Ascending aorta (tissue), 2 donors: ENCODE results near the gene RPS14. TPM values are rescaled to one million over a fixed set of nuclear protein-coding genes. Genes with fewer than 3 reads are reported as not detected.

Experiments
- DNase-seq, 2 donors: peaks; one replicate each; pipeline ENCODE4 v3.0.0-alpha.2; 2019; ENCODE audit warnings: low spot score in 2 of 2
- H3K27ac ChIP-seq, 2 donors: fragments of 200-600 bp; sonication (generic); one replicate each; pipeline ENCODE4 v1.5.1; 2016 to 2017; ENCODE audit warnings: mild to moderate bottlenecking in 1 of 2
- H3K27me3 ChIP-seq: fragments of 200-600 bp; sonication (generic); one replicate; pipeline ENCODE4 v1.5.1; 2017
- H3K36me3 ChIP-seq, 2 donors: fragments of 200-600 bp; sonication (generic); one replicate each; pipeline ENCODE4 v1.5.1; 2016
- H3K4me1 ChIP-seq, 2 donors: fragments of 200-600 bp; sonication (generic); one replicate each; pipeline ENCODE4 v1.5.1; 2016 to 2017; ENCODE audit warnings: mild to moderate bottlenecking in 1 of 2
- H3K4me3 ChIP-seq, 2 donors: fragments of 200-600 bp; sonication (generic); one replicate each; pipeline ENCODE4 v1.5.1; 2016 to 2017; ENCODE audit warnings: mild to moderate bottlenecking in 1 of 2
- H3K9me3 ChIP-seq, 2 donors: fragments of 200-600 bp; sonication (generic); one replicate each; pipeline ENCODE4 v1.5.1; 2016
- CTCF ChIP-seq, 3 experiments: fragments of 200-600 bp in 2 of 3; fragments of 450-650 bp in 1 of 3; sonication (generic) in 2 of 3; IDR thresholded peaks; one replicate each; pipeline ENCODE4 v1.5.1; 2016 to 2019; ENCODE audit warnings: antibody characterized with exemption in 3 of 3, mild to moderate bottlenecking in 1 of 3, moderate library complexity in 1 of 3
- intact Hi-C: fragments of 100-400 bp; cut with DNase I; formaldehyde crosslinking; loops from one replicate; pipeline ENCODE4 v1.15.1; 2023
- total RNA-seq: library from RNA; depleted of rRNA; stranded (reverse); fragments of >200 nt; gene quantifications from one replicate; pipeline ENCODE4 v1.1.0, GENCODE V29; 2016

The RPS14 gene
- total RNA-seq, 1 donor from 2014 or later = 1,928 TPM

GRCh38 chr5:150404941-150405816 lies 44.4 kb downstream of the RPS14 start:
- no peak for TF ChIP-seq CTCF (IDR thresholded peaks at IDR 0.05)
- no peak overlapping the region for H3K4me3 ChIP-seq
- peaks cover 15 to 33% of the 10 kb centered on the region in 2 donors for H3K36me3 ChIP-seq
- no peak overlapping the region for H3K27ac ChIP-seq
- H3K27me3 ChIP-seq = no peaks in the 10 kb centered on the region
- peaks cover 2 to 4% of the 10 kb centered on the region in 2 donors for H3K4me1 ChIP-seq
- no peaks in the 10 kb centered on the region for H3K9me3 ChIP-seq
- no peak for DNase-seq
- intact Hi-C loops = no loop called here

GRCh38 chr5:150404535-150404934 lies 45.0 kb downstream of the RPS14 start:
- H3K27me3 ChIP-seq = no peaks in the 10 kb centered on the region
- H3K9me3 ChIP-seq = no peaks in the 10 kb centered on the region
- intact Hi-C loops = no loop called here
- no peaks in the 10 kb centered on the region for H3K4me1 ChIP-seq
- TF ChIP-seq CTCF (IDR thresholded peaks at IDR 0.05) = no peak
- H3K4me3 ChIP-seq = no peak overlapping the region
- H3K27ac ChIP-seq = no peak overlapping the region
- no peak for DNase-seq
- H3K36me3 ChIP-seq = peaks cover 21 to 39% of the 10 kb centered on the region in 2 donors

GRCh38 chr5:150404121-150404520 lies 45.4 kb downstream of the RPS14 start:
- Histone ChIP-seq H3K27ac (no peak overlapping the region), H3K36me3 (peaks cover 21 to 43% of the 10 kb centered on the region in 2 donors), H3K27me3 (no peaks in the 10 kb centered on the region), H3K4me1 (no peaks in the 10 kb centered on the region), H3K4me3 (no peak overlapping the region), H3K9me3 (no peaks in the 10 kb centered on the region)
- no peak for TF ChIP-seq CTCF (IDR thresholded peaks at IDR 0.05)
- intact Hi-C loops = no loop called here
- DNase-seq = no peak

- H3K27me3 ChIP-seq = no peaks in the 10 kb centered on the region
- DNase-seq = no peak
- H3K9me3 ChIP-seq = no peaks in the 10 kb centered on the region
- peaks cover 25 to 52% of the 10 kb centered on the region in 2 donors for H3K36me3 ChIP-seq
- intact Hi-C loops = no loop called here
- H3K4me1 ChIP-seq = no peaks in the 10 kb centered on the region
- H3K27ac ChIP-seq = no peak overlapping the region
- no peak for TF ChIP-seq CTCF (IDR thresholded peaks at IDR 0.05)
- H3K4me3 ChIP-seq = no peak overlapping the region
Measured at GRCh38 chr5:150402901-150403342, 46.6 kb downstream of the RPS14 start.

- TF ChIP-seq CTCF (IDR thresholded peaks at IDR 0.05) = no peak
- no peak overlapping the region for H3K27ac ChIP-seq
- peaks cover 29 to 54% of the 10 kb centered on the region in 2 donors for H3K36me3 ChIP-seq
- H3K4me3 ChIP-seq = no peak overlapping the region
- no peaks in the 10 kb centered on the region for H3K27me3 ChIP-seq
- intact Hi-C loops = no loop called here
- no peaks in the 10 kb centered on the region for H3K4me1 ChIP-seq
- no peaks in the 10 kb centered on the region for H3K9me3 ChIP-seq
- DNase-seq = no peak
Measured at GRCh38 chr5:150402229-150402773, 47.2 kb downstream of the RPS14 start.
